ENCODE data around the gene VSX1.

VSX1 gene

DNA sequence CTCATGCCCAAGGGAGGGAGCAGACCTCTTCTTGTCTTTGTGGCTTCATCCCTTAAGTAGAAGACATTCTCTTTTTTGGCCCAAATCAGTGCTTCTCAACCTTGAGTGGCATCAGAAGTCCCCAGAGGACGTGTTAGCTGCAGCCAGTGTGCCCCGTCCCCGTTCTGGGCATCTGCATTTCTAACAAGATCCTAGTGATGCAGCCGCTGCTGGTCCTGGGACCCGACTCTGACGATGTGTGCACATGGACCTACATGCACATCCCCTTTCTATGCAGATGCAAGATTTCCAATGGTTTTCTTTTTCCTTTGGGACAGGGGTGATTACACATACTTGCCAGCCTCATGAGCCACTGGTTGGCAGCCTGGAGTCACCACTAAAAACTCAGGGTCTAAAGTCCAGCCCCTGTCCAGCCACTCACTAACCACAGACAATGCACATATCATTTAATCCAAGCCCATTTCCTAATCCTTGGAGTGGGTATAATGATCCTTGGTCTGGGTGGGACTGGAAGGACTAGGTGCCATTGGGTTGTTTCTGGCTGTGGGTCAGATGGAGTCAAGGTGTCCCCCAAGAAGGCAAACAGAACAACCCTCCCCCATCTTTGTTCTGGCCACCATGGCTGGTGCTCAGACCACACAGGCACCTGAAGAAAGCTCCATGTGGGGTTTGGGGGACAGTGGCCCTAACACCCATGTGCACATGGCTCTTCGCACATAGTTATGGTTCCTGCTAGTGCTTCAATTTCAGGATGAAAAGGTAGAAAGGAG lies 30.4 kb downstream of the VSX1 start:
- DNase-seq = no peak

DNA sequence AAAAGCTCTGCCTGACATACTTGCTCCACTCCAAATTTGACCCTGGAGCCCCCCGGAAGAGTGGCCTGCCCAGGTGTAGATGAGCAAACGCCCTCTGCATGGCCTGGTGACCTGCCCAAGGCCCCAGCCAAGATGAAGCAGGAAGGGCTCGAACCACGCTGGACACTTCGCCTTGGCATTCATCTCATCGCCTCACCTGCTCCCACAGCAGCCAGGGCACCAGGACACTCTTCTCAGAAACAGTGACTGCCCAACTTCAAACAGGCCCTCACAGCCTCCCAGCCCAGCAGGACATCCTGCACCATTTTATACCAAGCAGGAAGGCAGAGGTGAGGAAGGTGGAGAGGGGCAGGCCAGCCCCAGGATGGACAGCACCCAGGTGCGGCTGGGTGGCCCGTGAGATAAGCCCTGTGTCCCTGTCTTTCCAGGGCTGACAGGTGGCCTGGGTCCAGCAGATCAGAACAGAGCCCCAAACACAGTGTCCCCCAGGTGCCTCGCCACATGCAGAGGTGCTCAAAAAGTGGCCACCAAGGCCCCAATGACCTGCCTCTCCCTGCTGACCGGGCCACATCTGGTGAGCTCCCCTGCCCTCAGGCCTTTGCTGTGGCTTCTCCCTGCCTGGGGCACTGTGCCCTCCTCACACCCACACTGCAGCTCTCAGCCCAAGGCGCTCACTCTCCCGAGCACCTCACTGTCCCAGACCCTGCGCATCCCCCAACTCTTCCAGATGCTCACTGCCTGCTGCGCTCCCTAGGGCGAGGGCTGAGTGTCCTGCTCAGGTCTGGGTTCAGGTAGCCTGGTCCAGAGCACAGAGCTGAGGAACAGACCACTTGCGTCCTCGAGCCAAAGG lies 31.2 kb downstream of the VSX1 start:
- DNase-seq = no peak

DNA sequence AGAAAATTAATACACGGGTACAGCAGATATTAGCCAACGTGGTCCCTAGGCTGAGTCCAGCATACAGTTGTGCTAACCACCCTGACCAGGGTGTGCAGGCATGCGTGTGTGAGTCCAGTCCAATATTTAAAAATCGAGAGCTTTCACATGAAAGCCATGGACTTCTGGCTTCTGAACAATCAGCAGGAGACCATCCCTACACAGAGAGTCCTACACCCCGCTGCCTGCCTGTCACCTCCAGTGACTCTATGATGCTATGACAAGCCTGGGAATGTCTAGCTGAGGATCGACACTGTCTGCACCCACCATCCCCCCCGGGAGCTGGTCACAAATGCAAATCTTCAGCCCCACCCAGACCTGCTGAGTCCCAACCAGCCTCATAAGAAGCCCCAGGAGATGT lies 31.9 kb downstream of the VSX1 start:
- no peak for DNase-seq

DNA sequence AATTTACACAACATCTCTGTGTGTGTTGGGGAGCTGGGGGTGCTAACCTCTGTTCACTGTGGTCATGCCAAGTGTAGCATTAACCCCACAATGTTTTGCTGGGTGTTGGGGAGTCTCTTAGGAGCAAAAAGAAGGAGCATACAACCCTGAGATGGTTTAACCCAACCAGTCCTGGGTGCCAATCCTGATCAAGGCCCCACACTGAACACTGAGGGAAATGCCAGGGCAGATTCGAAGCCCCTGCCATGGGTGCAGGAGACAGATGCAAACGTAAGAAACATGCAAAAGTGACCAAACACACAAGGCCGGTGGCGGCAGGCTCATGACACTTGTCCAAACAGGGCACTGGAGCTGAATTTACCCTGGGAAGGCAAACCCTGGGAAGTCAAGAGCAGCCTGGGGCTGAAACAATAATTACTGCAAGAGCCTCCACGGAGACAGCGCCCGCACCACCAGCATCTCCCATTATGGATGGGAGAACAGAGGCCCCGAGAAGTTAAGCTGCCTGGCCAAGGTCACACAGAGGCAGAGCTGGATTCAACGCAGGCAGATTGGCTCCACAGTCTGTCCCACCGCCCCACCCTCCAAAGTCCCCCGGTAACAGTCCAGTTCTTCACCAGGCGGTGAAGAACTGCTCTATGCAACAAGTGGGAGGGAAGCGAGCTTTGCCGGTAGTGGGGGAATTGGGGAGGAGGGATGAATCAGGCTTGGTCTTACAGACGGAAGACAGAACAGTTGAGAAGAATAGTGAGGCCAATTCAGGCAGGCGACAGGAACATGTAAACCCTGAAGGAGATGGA lies 32.5 kb downstream of the VSX1 start:
- DNase-seq = no peak

DNA sequence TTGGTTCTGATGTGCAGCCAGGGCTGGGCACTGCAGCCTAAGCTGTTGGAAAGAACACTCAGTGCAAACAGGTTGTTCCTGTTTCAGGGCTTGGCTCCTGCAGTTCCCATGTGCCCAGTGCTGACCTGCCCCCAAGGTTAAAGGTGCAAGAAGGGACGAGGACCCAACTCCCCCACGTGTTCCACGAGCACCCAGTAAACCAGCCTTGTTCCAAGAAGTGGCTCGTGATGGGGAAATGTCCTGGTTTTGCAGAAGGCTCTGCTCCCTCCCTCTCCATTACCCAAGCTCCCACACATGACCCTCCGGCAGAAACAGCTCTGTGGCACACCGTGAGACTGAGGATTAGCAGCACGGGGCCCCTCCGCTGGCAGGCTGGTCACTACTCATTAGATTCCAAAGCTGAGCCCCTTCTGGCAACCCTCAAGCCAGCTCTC lies 33.4 kb downstream of the VSX1 start:
- no peak for DNase-seq

DNA sequence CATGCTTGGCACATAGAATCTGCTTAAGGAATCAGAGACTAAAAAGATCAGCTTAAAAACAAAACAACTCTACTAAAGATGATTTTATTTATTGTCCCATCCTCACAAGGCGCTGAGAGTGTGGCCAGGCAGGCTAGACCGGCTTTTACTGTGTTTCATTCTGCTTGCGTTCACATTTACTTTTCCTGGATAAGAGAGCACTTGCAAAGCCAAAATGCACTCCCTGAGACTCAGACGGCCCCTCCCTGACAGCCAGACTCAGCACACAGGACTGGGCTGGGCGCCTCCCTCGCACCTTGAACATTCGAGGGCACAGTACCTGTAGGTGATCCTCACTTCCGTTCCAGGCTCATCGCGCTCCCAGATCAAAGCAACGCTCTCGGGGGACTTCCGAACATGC lies 34.2 kb downstream of the VSX1 start:
- DNase-seq = no peak

DNA sequence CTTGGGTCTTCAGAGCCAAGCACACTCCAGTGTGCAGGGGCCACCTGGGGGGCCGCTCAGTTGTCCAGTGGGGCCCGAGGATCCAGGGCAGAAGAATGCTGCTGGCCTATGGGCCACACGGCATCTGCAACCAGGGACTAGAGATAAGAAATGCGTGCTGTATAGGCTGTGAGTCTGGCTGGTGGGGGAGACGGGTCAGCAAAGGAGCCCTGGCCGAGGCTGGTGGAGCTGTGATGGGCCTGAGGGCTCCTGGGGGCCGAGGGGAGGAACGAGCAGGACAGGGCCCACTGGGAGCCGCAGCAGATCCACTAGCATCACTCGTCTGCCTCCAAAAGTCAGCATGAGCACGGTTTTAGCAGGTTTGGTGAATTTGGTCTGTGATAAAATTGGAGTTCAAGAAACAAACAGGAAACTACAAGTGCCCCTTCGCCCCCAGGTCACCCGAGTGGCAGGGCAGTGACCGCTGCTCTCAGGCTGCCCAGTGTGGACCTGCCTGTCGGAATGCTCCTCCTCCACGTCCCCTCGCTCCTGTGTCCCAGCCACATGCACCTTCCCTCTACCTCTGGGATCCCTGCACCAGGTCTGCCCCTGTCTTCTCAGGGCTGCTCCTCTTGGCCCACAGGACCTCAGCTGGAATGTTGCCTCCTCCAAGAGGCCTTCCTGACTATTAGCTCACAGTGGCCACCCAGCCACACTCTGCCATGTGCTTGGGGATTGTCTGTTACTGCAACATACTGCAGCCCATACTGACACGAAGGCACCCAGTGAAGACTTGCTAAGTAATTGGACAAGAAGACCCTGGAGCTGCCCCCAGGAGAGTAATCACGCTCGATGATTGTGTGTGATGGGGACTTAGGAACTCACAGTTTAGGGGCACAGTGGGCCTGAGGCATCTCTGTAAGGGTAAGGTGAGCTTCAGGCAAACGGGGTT lies 34.9 kb downstream of the VSX1 start:
- DNase-seq = no peak

DNA sequence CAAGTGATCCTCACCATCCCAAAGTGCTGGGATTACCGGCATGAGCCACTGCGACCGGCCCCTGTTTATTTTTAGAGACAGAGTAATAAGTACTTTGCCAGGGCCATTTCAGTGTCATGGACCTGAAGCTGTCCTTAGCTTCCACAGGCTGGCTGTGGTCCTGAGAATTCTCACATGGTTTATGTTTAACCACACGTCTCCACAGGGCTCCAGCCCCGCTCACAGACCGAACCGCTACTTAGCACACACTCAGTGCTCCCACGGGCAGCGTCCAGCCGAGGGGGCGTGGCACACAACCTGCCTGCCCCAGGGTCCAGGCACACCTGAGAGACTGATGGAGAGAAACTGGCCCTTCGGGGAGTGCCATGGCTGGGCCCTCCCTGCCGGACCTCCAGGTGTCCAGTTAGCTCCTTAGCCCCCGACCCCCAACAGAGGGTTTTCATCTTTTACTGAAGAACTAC lies 35.7 kb downstream of the VSX1 start:
- no peak for DNase-seq

DNA sequence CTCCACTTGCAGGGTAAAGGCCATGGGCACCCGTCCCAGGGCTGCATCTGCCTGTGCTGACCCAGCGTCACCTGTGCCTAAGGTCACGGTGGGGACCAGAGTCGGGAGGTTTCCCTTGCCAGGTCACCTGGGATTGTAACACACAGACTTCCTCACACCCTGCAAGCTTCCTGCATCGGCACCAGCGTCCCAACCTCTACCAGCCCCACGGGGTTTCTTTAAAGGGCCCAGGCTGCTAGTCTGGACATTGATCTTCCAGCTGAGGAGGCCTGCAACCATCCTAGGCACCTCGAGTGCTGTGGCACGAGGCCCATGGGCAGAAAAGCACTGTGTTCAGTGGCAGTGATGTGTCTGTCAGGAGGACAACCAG lies 36.6 kb downstream of the VSX1 start:
- DNase-seq = no peak

DNA sequence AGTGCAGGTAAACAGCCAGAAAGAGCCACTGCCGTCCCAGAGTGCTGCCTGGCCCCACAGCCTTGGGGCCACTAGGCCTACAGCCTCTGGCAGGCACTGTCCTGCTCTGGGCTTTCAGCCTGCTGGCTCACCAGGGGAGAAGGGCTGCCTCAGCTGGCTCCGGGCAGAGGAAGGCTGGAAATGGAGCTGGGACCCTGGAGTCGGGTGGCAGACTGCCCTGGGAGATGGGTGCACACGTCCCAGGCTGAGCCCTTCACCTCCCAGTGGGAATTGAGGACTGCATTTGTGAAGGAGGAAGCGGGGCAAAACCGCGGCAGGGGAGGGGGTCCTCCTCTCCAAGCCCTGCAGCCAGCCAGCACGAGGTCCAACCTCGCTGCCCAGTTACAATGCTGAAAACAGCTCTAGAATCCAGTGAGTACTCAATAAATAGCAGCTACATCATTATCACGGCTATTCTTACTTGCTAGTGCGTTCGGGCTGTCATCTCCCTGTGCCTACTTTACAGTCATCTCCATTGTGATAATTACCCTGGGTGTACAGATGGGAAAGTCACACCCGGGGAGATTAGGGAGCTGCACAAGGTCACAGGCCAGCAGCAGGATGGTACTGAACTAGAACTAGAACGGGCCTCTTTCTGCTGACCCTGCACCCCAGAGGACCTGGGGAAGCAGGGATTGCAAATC lies 37.1 kb downstream of the VSX1 start:
- DNase-seq = no peak

DNA sequence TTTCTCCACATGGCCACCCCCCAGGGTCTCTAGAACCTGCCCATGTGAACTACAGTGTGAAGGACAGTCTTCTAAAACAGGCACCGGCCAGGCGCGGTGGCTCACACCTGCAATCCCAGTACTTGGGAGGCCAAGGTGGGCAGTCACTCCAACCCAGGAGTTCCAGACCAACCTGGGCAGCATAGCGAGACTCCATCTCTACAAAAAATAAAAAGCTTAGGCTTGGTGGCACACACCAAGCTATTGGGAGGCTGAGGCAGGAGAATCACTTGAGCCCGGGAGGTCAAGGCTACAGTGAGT lies 37.7 kb downstream of the VSX1 start:
- no peak for DNase-seq

DNA sequence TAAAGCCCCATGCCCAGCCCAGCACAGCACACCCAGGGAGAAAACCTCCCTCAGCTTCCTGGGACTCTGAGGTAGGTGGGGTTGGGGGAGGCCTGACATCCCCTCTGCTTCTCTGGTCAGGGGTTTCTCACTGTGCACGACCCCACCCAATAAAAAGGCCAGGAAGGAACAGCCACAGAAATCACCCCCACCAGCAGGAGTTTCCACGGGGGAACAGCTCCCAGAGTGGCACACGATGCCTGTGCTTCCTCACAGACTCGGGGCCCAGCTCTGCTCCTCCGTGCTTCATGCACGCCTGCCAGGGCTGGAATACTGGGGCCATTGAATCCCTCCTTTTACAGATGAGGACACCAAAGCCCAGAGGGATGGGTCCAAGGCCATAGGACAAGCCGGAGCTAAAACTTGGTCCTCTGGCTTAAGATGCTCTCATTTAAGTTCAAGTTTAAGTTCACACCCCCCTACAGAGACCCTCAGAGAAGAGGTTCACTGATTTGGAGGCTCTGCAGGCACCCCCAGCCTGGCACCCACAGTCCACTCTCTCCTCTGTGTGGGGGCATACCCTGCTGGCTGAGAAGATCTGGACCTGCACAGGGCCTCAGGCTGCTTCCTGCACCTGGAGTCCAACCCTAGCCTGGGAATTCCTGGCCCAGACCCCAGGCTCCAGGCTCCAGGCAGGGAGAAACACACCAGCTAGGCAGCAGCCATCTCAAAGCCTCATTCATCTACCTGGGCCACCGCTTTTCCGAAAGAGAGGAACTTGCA lies 38.3 kb downstream of the VSX1 start:
- DNase-seq = no peak

DNA sequence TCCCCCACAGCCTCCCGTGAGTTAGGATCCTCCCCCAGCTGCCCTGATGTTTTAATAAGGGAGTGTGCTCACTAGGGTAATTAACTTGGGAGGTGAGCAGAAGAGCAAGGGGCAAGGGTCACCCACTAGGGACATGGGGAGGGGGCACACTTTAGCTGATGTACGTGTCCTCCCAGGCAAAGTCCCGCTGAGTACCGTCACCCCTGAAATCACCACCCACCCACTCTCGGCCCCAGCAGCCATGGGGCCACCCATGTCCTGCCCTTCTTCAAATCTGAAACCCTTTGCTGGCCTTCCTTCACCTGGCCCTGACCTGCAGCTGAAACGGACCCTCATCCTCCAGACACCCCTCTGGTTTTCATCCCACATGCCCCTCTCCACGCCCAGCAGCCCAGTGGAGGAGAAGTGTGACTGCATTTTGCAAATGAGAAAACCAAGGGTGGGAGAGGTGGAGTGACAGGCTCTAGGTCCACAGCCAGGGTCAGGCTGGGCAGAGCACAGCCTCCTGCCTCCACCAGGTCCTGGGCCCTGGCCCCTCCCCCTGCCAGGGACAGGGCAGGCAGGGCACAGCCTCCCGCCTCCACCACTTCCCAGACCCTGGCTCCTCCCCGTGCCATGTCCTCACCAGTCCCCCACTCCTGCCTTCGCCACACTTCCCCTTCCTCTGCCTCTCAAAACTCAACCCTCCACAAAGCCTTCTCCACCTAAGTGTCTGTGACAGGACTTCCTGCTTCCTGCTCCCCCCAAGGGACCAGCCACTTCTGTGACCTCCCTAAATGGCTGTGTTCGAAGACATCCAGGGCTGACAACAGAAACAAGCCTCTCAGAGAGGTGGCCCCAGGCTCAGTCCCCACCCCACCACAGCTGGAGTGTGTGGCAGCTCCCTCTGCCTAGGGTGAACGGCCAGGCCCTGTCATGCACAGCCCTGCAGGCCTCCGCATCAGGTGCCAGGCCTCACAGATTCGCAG lies 39.1 kb downstream of the VSX1 start:
- DNase-seq = peak; percentile 15

DNA sequence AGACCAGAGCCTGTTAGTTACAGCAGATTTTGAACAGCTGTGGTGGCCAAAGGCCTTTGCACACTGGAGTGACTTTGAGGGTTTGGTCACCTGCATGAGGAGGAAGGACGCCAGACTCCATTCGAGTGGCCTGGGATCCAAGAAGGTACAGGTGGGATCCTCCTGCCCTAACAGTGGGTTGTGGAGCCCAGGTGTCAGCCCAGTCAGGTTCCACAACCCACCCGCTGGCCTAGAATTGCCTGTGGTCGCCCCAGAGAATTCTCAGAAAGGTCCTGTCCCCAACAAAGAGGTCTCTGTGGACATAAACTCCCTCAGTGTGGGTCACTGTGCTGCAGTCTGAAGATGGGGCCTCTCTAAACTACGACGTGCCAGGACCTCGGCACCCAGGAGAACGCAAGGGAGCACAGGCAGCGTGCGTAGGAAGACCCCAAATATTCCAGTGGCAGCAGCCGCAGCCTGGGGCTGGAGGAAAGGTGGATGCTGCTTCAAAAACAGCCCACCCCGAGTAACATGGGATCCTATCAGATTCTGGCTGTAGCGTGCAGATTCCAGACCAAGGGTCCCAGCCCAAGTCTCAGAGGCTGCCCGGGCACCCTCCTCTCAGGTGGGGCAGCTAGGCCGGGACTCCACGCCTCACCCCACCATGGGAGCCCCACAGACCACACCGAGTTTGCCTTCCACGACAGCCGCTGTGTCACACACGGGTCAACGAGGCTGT lies 40.0 kb downstream of the VSX1 start:
- DNase-seq = no peak

DNA sequence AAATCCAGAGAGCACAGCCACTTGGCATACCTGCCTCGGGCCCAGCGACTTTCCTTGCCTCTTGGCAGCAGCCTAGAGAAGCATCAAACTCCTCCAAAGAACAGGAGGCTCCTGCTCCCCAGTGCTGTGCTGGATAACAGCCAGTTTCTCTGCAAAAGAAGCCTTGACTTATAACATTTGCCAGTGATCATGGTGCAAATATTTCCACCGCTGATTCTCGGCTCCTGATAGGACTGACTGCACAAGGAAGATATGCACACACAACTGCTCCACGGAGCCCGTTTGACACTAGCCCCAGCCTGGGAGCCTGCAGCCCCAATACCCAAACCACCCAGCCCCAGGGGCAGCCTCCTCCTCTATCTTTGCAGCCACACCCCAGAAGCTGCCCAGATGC lies 41.5 kb downstream of the VSX1 start:
- DNase-seq = no peak

DNA sequence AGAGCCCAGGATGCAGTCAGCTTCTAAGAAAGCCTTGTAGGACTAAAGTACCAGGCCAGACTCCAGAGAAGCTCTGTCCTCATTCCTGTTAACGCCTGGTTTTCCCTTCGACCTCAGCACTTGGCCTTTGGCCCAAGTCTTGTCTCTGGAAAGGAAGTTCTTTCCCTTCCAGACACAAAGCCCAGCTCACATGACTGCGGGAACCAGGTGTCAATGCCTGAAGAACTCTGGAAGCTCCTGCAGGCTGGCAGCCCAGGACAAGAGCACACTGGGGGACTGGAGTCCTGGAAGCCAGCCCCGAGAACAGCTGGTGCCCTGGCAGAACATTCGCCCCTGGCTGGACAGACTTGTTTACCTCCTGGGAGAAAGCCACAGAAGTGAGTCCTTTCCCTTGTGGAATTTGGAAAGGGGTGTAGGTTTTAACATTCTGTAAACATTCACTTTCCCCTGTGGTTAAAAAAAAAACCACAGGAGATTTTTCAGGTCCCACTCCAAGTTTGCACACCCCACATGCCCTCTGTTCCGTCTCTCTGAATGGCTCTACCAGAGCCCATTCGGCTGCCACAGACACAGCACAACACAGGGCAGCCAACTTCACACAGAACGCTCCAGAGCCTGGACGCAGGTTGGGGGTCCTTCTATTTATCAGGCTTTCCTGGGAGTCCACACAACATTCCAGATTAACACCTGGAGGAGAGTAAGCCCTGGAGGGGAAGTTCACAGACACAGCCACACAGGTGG lies 42.1 kb downstream of the VSX1 start:
- DNase-seq = peak; percentile 33

DNA sequence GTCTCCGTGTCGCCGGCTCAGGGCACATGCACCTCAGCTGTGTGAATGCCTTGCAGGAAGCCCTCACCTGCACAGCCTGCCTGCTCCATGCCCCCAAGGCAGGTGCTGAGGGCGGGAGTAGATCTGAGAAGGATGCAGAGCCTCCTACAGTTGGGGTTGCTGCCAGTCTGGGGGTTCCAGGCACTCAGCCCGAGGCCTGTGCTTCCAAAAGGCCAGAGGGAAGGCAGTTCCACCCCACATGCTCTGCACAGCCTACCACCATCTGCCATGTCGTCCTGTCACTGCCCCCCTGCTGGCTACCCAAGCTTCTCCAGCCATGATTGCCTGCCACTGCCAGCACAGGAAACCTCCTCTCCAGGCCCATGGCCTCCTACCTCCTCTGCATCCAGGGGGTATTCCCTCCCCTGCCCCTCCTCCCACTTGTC lies 43.3 kb downstream of the VSX1 start:
- peak; percentile 52 for DNase-seq

DNA sequence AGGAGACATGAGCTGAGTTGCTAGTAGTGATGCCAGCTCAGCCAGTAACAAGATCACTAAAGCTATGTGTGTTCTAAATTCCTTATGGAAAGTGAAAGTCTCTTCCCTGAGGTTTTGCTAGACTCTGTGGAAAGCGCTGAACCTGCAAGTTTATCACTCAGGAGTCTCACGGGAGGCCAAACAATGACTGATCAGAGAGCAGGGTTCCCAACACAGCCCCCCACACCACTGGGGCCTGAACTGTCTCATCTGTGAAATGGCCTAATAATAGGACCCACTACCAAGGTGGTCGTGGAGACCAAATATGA lies 43.9 kb downstream of the VSX1 start:
- DNase-seq = no peak

Data from NCI-H69 (cell line).